ENCODE data around the gene PRB4. TPM values are rescaled to one million over a fixed set of nuclear protein-coding genes. Genes with fewer than 3 reads are reported as not detected.

The PRB4 gene
- total and polyA plus RNA-seq, 2 of the 8 experiments (the other 6 are each of a cell fraction or from before 2014, with no cell fraction given): not detected

DNA sequence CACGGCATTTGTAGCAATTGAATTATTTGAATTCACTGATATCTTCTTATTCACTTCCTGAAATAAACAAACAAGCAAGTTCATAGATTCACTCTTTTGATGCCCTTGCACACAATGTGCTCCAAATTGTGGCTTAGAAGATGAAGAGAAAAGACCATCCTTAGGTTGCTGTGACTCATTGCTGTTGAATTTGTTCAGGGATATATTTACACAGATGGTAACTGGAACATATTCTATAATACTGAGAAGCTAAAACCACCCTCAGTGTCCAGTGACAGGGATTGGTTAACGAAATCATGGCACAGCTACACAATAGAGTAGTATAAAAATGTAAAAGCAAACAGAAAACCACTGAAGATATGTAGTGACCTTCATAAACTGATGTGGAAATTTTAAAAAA is 3.1 kb downstream of the PRB4 start:
- Histone ChIP-seq H3K9me3 (ENCODE audit: insufficient read depth in 2 of 2, low read depth in 1 of 2, low read length in 1 of 2) (no peaks in the 10 kb centered on the region), H4K8ac (ENCODE audit: extremely low read depth, insufficient read depth, low read length) (no peak overlapping the region), H3K14ac (ENCODE audit: insufficient read length) (no peak overlapping the region), H3K9ac (replicated peaks in 1 of 4; ENCODE audit: extremely low read depth in 1 of 4, low read depth in 3 of 4, low read length in 3 of 4) (no peak overlapping the region), H2BK12ac (ENCODE audit: low read depth, low read length) (no peak overlapping the region), H3K56ac (replicated peaks; ENCODE audit: insufficient read length, low read depth, low read length) (no peak overlapping the region), H3K27me3 (replicated peaks in 1 of 4; ENCODE audit: control insufficient read depth in 3 of 4, extremely low read depth in 1 of 4, insufficient read depth in 3 of 4, low read length in 3 of 4) (no peaks in the 10 kb centered on the region), H2AFZ (ENCODE audit: low read length) (no peak overlapping the region), H3K23ac (ENCODE audit: insufficient read length) (no peak overlapping the region), H2BK20ac (ENCODE audit: low read length) (no peak overlapping the region), H3K4me2 (ENCODE audit: insufficient read depth in 1 of 2, low read depth in 2 of 2, low read length in 2 of 2) (no peak overlapping the region), H4K5ac (ENCODE audit: insufficient read length, low read depth, low read length) (no peak overlapping the region), H3K18ac (ENCODE audit: extremely low read depth, low read length) (no peak overlapping the region), H2BK15ac (ENCODE audit: low read length) (no peak overlapping the region), H3K4me3 (ENCODE audit: extremely low read depth in 1 of 4, insufficient read depth in 2 of 4, low read depth in 3 of 4, low read length in 4 of 4) (no peak overlapping the region), H4K20me1 (replicated peaks in 1 of 2; ENCODE audit: control insufficient read depth in 1 of 2, insufficient read depth in 2 of 2, low read length in 2 of 2) (no peaks in the 10 kb centered on the region), H3K4me1 (replicated peaks in 1 of 4; ENCODE audit: control insufficient read depth in 3 of 4, insufficient read depth in 4 of 4, low read length in 3 of 4) (no peaks in the 10 kb centered on the region), H4K91ac (replicated peaks; ENCODE audit: insufficient read length, low read length) (no peak overlapping the region), H2BK5ac (ENCODE audit: low read depth, low read length) (no peak overlapping the region), H2BK120ac (replicated peaks; ENCODE audit: low read depth, low read length) (no peak overlapping the region), H3K27ac (ENCODE audit: low read depth, low read length) (no peak overlapping the region), H3K23me2 (ENCODE audit: low read depth, low read length) (no peaks in the 10 kb centered on the region), H3K79me1 (ENCODE audit: low read depth, low read length) (no peaks in the 10 kb centered on the region), H3K79me2 (ENCODE audit: control insufficient read depth in 1 of 2, insufficient read depth in 2 of 2, low read length in 2 of 2) (no peaks in the 10 kb centered on the region), H3K36me3 (ENCODE audit: control insufficient read depth in 2 of 4, insufficient read depth in 4 of 4, low read length in 3 of 4) (no peaks in the 10 kb centered on the region), H3K4ac (replicated peaks; ENCODE audit: insufficient read length, low read depth, low read length) (no peak overlapping the region), H2AK5ac (ENCODE audit: low read depth, low read length) (no peak overlapping the region)
- WGBS, 2 experiments (ENCODE audit: extremely low coverage in 1 of 2, insufficient coverage in 1 of 2, insufficient read length in 1 of 2, insufficient replicate concordance in 2 of 2, low coverage in 1 of 2, low lambda C conversion rate in 2 of 2, missing lambda C conversion rate in 1 of 2): 94% methylated on average over 2 of the region's 2 CpGs; no CpG with 5 or more reads in 1 of the 2 experiments
- TF ChIP-seq POU5F1 (IDR thresholded peaks at IDR 0.05; ENCODE audit: low read depth, low read length): no peak
- TF ChIP-seq TEAD4 (IDR thresholded peaks at IDR 0.05; ENCODE audit: low read depth, low read length): no peak
- no peak for TF ChIP-seq ZNF274 (IDR thresholded peaks at IDR 0.05; ENCODE audit: borderline replicate concordance, extremely low read depth, low read length)
- TF ChIP-seq CEBPB (IDR thresholded peaks at IDR 0.05; ENCODE audit: low read depth, low read length): no peak
- TF ChIP-seq RBBP5 (IDR thresholded peaks at IDR 0.05; ENCODE audit: borderline replicate concordance, low read depth, low read length): no peak
- no peak for TF ChIP-seq POLR2A (IDR thresholded peaks at IDR 0.05; ENCODE audit: control extremely low read depth in 1 of 2, low read depth in 2 of 2, low read length in 2 of 2)
- no peak for TF ChIP-seq POLR2AphosphoS5 (IDR thresholded peaks at IDR 0.05; ENCODE audit: low read depth, low read length)
- FAIRE-seq (no peak), DNase-seq (ENCODE audit: low read depth in 1 of 2, low spot score in 2 of 2) (no peak)
- CTCF ChIA-PET (ENCODE audit: partially characterized antibody): no interaction called here
- POLR2A ChIA-PET (ENCODE audit: partially characterized antibody): no interaction called here

All from H1 (cell line).